ENCODE results near the gene BNC2. TPM values are rescaled to one million over a fixed set of nuclear protein-coding genes. Genes with fewer than 3 reads are reported as not detected.

BNC2 gene
- total and polyA plus RNA-seq, 7 donors, result 0.23 to 205 (median 117) TPM

DNA sequence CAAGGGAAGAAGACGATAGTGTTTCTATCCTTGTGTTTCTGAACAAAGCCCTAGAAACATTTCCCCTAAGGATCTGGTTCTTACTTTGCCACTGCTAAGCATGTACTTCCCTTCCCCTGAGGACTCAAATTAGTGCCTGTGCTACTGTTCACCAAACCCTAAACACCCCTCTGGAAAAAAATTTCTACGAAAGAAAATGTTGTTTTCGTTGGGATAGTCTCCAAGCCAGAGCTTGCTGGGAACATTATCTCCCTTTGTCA is 294.6 kb downstream of the BNC2 start:
- intact Hi-C loops (cut with DNase I), result no loop called here
- peak overlapping the region in 3 of 4 donors; percentile 40 to 71 (median 64) for H3K27ac ChIP-seq
- no peak for DNase-seq
- H3K4me3 ChIP-seq, result no peak overlapping the region
- peaks cover 0 to 66% (median 54%) of the 10 kb centered on the region in 4 donors for H3K4me1 ChIP-seq
- H3K9me3 ChIP-seq, result no peaks in the 10 kb centered on the region
- TF ChIP-seq POLR2AphosphoS5 (IDR thresholded peaks at IDR 0.05) (no peak), EP300 (IDR thresholded peaks at IDR 0.05) (no peak), POLR2A (IDR thresholded peaks at IDR 0.05) (no peak)
- H3K27me3 ChIP-seq, result no peaks in the 10 kb centered on the region
- 82 to 86% methylated on average over 3 of the region's 3 CpGs for WGBS, 2 donors
- no peaks in the 10 kb centered on the region for H3K36me3 ChIP-seq

GRCh38 chr9:16575142-16575985 is 295.1 kb downstream of the BNC2 start:
- no peaks in the 10 kb centered on the region for H3K36me3 ChIP-seq
- no peak for TF ChIP-seq EP300 (IDR thresholded peaks at IDR 0.05)
- no peak for TF ChIP-seq POLR2AphosphoS5 (IDR thresholded peaks at IDR 0.05)
- intact Hi-C loops (cut with DNase I), result no loop called here

GRCh38 chr9:16572005-16572734 is 298.3 kb downstream of the BNC2 start:
- no peak overlapping the region for H3K4me3 ChIP-seq

More at GRCh38 chr9:16575142-16575985, 295.1 kb downstream of the BNC2 start:
- WGBS, 2 donors, result 40 to 61% methylated on average over 11 of the region's 11 CpGs
- peaks cover 0 to 69% (median 54%) of the 10 kb centered on the region in 4 donors for H3K4me1 ChIP-seq
- DNase-seq, result no peak
- H3K27me3 ChIP-seq, result no peaks in the 10 kb centered on the region
- no peaks in the 10 kb centered on the region for H3K9me3 ChIP-seq
- H3K27ac ChIP-seq, result peak overlapping the region in 3 of 4 donors; percentile 40 to 71 (median 64)
- H3K4me3 ChIP-seq, result no peak overlapping the region

GRCh38 chr9:16571127-16571802 is 299.2 kb downstream of the BNC2 start:
- no peaks in the 10 kb centered on the region for H3K27me3 ChIP-seq
- 14 to 56% methylated on average over 7 of the region's 7 CpGs for WGBS, 2 donors
- TF ChIP-seq EP300 (IDR thresholded peaks at IDR 0.05), result no peak
- TF ChIP-seq POLR2A (IDR thresholded peaks at IDR 0.05), result no peak
- TF ChIP-seq POLR2AphosphoS5 (IDR thresholded peaks at IDR 0.05), result no peak
- no peak for TF ChIP-seq CTCF (IDR thresholded peaks at IDR 0.05)
- H3K9me3 ChIP-seq, result no peaks in the 10 kb centered on the region
- peak overlapping the region in 2 of 4 donors; percentile 20 to 31 for H3K27ac ChIP-seq
- no peak for DNase-seq
- H3K4me1 ChIP-seq, result peaks cover 0 to 64% (median 53%) of the 10 kb centered on the region in 4 donors
- no peak overlapping the region for H3K4me3 ChIP-seq
- intact Hi-C loops (cut with DNase I), result loop anchor here (5.0 kb wide), 1 partner anchor 34 kb away; no protein-coding TSS in a partner anchor
- no peaks in the 10 kb centered on the region for H3K36me3 ChIP-seq

More at GRCh38 chr9:16572005-16572734, 298.3 kb downstream of the BNC2 start:
- Histone ChIP-seq H3K4me1 (peaks cover 0 to 71% (median 58%) of the 10 kb centered on the region in 4 donors), H3K36me3 (no peaks in the 10 kb centered on the region), H3K9me3 (no peaks in the 10 kb centered on the region), H3K27me3 (no peaks in the 10 kb centered on the region), H3K27ac (no peak overlapping the region)
- DNase-seq, result no peak
- intact Hi-C loops (cut with DNase I), result loop anchor here (5.0 kb wide), 1 partner anchor 35 kb away; no protein-coding TSS in a partner anchor
- 16 to 60% methylated on average over 5 of the region's 5 CpGs for WGBS, 2 donors
- no peak for TF ChIP-seq EP300 (IDR thresholded peaks at IDR 0.05)
- TF ChIP-seq POLR2AphosphoS5 (IDR thresholded peaks at IDR 0.05), result no peak
- no peak for TF ChIP-seq CTCF (IDR thresholded peaks at IDR 0.05)
- TF ChIP-seq POLR2A (IDR thresholded peaks at IDR 0.05), result no peak

DNA sequence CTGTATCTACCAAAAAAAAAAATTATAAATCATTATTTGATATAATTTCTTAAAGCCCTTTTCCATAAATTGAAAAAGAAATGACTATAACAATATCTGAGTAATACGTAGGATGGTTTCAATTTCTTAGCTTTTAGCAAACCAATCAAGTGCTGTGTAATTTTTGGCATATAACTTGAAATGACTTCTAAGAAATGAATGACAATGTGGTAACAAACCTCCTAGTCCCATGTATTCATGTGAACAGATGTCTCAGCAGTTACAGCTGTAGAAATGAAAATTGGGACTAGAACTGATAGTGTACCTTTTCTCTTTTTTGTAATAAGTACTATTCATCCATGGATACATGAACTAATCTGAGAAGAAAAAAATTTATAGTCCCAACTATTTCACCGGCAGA is 307.0 kb downstream of the BNC2 start:
- H3K27me3 ChIP-seq, result no peaks in the 10 kb centered on the region
- no peak for DNase-seq
- H3K4me3 ChIP-seq, result no peak overlapping the region
- H3K27ac ChIP-seq, result no peak overlapping the region
- no peaks in the 10 kb centered on the region for H3K9me3 ChIP-seq
- no peak for TF ChIP-seq POLR2AphosphoS5 (IDR thresholded peaks at IDR 0.05)
- no peak for TF ChIP-seq POLR2A (IDR thresholded peaks at IDR 0.05)
- no peak for TF ChIP-seq EP300 (IDR thresholded peaks at IDR 0.05)
- no peak for TF ChIP-seq CTCF (IDR thresholded peaks at IDR 0.05)
- WGBS, 2 donors, result 96 to 97% methylated on average over 2 of the region's 2 CpGs
- peaks cover 0 to 5% (median 0%) of the 10 kb centered on the region in 4 donors for H3K36me3 ChIP-seq
- H3K4me1 ChIP-seq, result peaks cover 0 to 24% (median 23%) of the 10 kb centered on the region in 4 donors
- intact Hi-C loops (cut with DNase I), result loop anchor here (10.0 kb wide), 1 partner anchor 119 kb away; no protein-coding TSS in a partner anchor
